C4-2B (cell line): ENCODE data around the gene AQP10.

Experiments used
- CTCF ChIP-seq: fragments of 450-650 bp; conservative IDR thresholded peaks from 2 replicates; pipeline ENCODE4 v1.5.1; 2017; ENCODE audit warnings: mild to moderate bottlenecking
- ZFX ChIP-seq: fragments of 450-650 bp; IDR thresholded peaks from 2 replicates; pipeline ENCODE4 v1.6.1; 2017

- TF ChIP-seq CTCF (peak; percentile 92), ZFX (no peak)
Measured at GRCh38 chr1:154344977-154345837, 24.3 kb downstream of the AQP10 start.
